Dermis microvascular lymphatic vessel endothelial cell (primary cell): ENCODE results near the gene VMAC. TPM values are rescaled to one million over a fixed set of nuclear protein-coding genes. Genes with fewer than 3 reads are reported as not detected.
A peak's percentile ranks its signal among the peaks of the same experiment; 100 is the strongest.
"Not testable (repeated sequence)": the region's sequence is repeated elsewhere in the genome, so short reads cannot be mapped to it uniquely, and the experiment has no call there.

Experiments used
- DNase-seq, 2 donors: peaks; one replicate each; pipeline versions ENCODE4 v3.0.0 to v3.0.0-alpha.2; 2010; ENCODE audit warnings: low read depth in 2 of 2
- total RNA-seq: library from RNA; depleted of rRNA; stranded (reverse); fragments of >200 nt; gene quantifications from 2 replicates; pipeline ENCODE4 v1.2.1, GENCODE V29; 2014

The VMAC gene
- total RNA-seq, 1 donor from 2014 or later: 4.2 TPM

DNA sequence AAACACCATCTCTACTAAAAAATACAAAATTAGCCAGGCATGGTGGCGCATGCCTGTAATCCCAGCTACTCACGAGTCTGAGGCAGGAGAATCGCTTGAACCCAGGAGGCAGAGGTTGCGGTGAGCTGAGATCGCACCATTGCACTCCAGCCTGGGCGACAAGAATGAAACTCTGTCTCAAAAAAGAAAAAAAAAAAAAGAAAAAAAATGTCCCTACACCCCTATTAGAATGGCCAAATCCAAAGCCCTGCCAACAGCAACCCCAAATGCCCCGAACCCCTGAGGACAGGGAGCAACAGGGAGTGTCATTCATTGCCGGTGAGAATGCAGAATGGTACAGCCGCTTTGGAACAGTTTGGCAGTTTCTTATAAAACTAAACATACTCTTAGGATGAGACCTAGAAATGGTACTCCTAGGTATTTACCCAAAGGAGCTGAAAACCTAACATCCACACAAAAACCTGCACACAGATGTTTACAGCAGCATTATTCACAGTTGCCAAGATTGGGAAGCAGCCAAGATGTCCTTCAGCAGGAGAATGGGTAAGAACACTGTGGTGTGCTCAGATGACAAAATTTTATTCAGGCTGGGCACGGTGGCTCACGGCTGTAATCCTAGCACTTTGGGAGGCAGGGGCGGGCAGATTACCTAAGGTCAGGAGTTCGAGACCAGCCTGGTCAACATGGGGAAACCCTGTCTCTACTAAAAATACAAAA is 21.4 kb upstream of the VMAC start:
- DNase-seq: not testable (repeated sequence)

- DNase-seq: not testable (repeated sequence)
Observed at GRCh38 chr19:5884065-5884811, 20.4 kb upstream of the VMAC start.

DNA sequence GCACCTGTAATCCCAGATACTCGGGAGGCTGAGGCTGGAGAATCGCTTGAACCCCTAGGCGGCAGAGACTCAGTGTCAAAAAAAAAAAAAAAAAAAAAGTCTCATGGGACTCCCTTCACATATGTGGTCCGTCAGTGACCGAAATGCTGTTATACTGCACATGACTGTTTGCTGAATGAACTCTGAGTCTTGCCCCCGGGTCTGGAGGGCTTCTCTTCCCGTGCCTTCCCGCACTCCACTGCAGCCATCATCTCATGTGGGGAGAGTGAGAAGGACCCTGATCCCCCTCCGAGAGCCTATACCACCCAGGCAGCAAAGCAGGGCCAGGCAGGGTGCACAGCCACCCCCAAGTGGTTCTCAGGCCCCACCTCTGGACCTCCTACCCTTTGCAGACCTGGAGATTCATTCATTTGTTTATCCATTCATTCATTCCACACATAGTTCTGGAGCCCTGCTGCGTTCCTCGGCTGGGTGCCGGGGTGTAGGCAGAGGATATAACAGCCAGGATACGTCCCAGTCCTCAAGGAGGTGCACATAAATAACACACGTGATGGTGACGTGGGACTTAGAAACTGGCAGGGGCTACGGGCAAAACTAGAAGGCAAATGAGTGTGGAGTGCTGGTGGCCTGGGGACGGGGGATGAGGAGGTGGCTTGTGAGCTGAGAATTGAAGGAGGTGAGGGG is 15.2 kb upstream of the VMAC start:
- no peak for DNase-seq

DNA sequence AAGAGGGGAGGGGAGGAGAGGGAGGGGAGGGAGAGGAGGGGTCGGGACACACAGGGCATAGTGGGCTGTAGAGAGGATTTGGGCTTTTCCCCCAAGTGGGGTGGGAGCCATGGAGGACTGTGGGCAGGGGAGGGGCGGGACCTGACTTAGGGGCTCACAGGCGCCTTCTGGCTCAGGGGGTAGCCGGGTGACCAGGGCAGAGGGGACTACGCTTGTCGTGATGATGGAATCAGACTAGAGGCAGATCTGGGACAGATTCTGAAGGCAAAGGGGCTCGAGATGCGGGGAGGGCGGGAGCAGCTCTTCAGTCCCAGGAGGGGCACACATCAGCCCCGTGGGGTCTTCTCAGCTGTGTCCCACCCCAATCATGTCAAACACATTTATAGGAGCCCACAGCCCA is 14.6 kb upstream of the VMAC start:
- no peak for DNase-seq

- DNase-seq: no peak
Observed at GRCh38 chr19:5891572-5891937, 13.1 kb upstream of the VMAC start.

DNA sequence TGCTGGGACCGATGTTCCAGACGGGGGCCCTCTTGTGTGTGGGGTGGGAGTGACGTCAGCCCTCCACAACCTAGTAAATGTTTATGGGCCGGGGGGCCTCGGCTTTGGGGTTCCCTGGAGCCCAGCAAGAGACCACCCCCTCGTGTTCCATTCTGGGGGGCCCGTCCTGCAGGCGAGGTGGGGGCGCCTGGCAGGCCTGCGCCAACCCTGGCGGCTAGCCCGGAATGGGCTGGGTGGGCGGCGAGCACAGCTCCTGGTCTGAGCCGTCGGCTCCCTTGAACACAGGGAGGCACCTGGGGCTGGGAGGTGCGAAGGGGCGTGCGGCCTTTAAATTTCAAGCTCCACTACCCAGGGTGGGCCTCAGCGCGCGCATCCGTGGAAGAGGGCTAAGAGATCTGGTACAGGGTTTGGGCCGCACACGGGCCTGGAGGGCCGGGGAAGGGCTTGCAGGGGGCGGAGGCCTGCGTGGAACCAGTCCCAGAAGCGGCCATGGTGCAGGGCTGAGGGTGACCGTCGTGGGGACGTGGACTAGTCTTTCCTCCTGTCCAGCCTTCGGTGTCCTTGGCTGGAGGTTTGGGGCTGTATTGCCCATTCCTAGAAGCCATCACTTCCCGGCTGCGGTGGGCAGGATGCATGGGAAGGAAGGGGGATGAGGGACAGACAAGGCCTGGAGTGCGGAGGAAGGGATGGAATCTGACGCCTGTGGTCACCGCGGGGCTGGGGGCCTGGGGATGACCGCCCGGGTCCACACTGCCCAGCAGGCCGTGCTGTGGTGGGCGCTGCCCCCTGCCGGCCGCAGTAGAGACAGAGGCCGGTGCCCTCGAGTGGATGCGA is 12.5 kb upstream of the VMAC start:
- DNase-seq: peak in 1 of 2 donors; percentile 42

DNA sequence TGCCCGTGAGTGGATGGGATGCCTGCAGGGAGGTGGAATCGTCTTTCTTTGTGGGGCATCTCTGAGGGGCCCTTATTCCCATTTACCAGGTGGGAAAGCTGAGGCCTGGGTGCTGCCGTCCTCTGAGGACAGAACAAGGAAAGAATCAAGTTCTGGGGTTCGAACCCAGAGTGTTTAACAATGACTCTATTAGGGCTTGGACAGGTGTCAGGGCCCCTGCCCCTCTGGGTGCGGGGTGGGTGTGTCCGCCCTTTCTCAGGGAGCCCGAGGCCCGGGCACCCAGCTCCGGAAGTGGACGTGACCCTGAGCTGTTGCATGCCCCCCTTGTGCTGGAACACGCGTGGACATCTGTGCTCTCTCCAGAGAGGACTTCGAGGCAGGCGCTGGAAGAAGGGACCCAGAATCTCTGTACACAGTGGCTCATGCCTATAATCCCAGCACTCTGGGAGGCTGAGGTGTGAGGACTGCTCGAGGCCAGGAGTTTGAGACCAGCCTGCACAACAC is 11.8 kb upstream of the VMAC start:
- no peak for DNase-seq

DNA sequence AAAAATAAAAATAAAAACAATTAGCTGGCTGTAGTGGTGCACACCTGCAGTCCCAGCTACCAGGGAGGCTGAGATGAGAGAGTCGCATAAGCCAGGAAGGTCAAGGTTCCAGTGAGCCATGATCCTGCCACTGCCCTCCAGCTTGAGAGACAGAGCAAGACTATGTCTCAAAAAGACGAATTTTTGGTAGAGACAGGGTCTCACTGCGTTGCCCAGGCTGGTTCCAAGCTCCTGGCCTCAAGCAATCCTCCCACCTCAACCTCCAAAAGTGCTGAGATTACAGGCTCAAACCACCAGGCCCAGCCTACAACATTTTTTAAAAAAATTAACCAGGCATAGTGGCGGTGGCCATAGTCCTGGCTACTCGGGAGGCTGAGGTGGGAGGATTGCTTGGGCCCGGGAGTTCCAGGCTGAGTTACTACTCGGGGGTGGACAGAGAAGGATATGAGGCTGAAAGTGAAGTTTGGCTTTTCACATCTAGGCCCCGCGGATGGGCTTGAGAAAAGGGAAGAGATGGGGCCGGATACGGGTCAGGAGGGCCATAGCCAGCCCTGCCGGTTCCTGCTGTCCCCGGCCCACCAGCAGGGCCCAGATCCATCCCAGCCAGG is 11.3 kb upstream of the VMAC start:
- DNase-seq: no peak

GRCh38 chr19:5893907-5894703 is 10.6 kb upstream of the VMAC start:
- DNase-seq: no peak

DNA sequence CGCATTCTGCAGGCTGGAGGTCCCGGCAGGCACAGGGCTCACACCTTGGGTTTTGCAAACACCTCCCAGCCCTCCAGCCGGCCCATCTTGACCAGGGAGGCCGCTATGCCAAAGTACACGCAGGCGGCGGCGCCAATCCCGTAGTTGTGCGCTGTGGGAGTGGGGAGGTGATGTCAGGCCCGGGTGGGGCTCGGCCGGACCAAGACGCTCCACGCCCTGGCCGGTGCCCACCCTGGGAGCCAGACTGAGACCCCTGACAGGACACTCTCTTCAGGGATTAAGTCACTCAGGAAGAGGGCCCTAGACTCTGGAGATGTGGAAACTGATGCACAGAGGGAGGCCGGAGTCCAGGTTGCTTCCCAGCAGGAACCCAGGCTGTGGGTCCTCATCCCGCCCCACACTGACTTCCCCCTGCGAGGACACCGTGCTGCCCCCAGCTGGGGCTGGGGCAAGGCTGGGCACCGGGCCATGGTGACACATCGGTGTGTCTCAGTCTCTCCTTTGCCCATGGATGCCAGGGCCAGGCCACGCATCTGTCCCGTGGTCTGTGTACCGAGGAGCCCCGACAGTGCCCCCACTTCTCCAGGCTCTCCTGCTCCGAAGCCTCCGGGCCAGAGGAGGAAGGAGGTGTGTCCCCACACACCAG is 9.8 kb upstream of the VMAC start:
- DNase-seq: no peak

GRCh38 chr19:5895409-5895808 is 9.3 kb upstream of the VMAC start:
- no peak for DNase-seq

GRCh38 chr19:5895890-5896289 is 8.8 kb upstream of the VMAC start:
- DNase-seq: no peak

DNA sequence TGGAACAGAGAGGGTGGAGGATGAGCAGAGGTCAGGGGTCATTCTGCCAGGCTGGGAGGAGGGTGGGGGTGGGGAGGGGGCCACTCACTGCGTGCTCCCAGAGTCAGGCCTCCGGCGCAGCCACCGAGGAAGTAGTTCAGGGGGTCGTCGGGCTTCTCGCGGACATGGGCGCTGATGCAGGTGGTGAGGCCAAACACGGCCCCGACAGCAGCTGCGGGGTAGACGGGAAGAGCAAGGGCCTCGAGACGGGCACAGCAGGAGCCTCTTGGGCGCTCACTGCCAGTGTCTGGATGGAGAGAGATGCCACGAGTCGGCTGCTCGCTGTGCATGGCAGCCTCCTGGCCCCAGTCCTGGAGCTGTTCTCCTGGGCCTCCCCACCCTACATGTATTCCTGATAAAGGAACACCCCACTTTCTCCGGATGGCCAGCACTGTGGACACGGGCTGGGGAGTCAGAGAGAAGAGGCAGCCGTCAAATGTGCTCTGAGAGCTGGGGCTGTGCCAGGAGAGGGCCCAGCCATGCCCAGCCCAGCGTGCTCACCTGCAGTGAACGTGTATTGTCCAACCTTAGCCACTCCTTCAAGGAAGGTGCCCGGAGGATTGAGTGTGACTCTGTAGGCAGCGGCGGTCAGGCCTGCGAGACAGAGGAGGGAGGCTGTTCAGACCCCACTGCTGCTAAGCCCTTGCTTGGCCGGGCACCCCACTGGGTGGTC is 8.2 kb upstream of the VMAC start:
- no peak for DNase-seq

DNA sequence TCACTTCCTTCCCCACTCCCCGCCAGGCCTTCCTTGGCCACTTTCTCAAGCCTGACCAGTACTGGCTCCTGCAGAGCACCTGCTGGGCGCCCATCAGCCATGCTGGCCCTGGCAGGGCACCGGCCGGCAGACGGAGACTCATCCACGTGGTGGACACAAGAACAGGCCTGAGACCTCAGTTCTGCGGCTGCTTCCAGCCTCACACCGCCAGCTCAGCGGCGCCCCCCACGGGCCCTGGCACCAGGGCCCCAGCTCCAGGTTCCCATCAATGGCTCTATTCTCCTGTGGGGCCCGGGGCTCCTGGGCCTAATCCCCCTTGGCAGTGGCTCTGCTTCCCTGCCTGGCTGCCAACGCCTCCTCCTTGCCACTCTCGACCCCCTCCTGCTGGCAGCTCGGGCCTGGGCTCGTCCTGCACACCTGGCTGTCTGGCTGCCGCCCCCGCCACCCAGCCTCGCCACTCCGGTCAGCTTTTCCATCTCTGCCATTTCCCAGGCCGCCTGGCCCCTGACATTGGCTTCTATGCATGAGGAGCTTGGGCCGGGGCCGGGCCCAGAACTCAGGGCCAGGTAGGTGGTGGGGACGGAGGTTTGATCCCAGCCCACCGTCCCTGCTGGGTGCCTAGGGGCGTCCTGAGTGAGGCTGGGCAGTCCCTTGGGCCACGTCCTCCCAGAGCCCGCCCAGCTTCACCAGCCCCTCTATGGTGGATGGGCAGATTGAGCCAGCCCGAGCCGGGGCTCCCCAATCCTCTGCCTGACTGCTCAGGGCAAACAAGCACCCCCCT is 7.3 kb upstream of the VMAC start:
- no peak for DNase-seq

DNA sequence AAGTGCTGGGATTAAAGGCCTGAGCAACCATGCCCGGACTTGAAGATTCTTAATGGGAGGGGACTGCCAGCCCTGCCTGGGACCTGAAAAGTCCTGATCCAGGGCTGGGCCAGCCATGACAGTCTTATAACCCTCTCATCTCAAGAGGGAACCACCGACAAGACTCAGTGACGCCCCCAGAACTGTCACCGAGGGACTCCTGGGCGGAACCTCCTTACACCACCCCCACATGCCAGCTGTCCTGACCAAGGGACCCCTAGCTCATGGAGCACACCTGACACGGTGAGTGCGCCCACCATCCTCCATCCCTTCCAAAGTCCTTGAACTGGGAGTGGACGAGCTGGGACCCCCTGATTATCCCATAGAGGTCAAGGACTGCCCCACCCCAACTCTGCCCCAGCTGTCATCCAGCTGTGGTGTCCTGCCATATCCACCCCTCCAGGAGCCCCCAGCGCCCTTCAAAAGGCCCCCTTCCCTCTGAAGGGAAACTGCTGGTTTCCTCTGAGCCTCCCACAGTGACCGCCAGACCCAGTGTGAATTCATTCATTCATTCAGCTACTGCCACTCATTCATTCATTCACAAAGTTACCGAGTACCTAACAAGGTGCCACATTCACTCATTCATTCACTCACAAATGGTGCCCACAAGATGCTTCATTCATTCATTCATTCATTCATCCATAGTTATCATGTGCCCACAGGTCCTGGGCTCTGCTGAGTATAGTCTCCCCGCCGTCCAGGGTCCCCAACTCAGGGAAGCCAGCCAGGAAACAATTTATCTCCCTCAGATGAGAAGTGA is 4.7 kb upstream of the VMAC start:
- no peak for DNase-seq

DNA sequence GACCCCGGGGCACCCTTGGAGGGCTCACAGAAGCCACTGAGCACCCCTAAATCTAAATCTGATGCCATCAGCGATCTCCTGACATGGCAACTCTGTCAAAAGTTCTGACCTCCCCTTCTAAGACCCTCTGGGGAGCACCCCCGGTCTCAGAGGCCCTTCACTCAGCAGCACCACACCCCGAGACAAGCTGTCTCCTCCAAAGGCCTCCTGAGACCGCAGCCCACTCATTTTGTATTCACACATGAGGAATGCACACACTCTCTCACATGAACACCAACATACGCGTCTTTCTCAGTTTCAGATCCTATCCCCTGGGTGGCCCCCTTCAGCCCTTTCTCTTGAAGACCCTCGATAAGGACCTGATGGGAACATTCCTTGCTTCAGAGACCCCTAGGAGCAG is 3.7 kb upstream of the VMAC start:
- no peak for DNase-seq

DNA sequence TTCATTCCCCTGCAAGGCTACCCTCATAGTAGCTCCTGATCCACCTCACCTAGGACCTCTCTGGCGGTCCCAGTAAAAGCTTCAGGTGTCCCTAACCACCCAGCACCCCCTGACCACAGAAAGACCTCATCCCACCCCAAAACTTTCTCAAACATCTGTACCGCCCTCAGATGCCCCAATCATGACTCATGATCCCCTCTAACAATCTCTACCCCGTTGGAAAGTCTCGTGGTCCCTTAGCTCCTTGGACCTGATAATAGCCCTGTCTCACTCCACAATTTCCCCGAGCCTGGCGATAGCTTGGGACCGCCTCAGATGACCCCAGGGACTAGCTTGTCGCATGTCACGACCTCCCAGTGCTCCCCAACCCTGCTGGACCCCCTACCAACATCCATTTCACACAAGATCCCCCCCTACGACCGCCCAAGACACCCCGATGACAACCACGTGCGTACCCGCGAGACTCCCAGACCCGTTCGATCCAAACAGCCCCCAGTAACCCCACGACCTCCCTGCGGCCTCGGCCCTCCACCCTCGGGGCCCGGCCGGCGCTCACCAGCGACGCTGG is 1.5 kb upstream of the VMAC start:
- peak in 1 of 2 donors; percentile 36 for DNase-seq
